Right lobe of liver (tissue), 6 donors: ENCODE results near the gene CTDSPL. TPM values are rescaled to one million over a fixed set of nuclear protein-coding genes. Genes with fewer than 3 reads are reported as not detected.

Source experiments
- ATAC-seq, 4 donors: fragments of 200-7000 bp; cut with Tn5 transposase; one replicate each; pipeline ENCODE4 v1.9.1; 2020; ENCODE audit warnings: mild to moderate bottlenecking in 4 of 4, moderate library complexity in 4 of 4
- DNase-seq, 3 donors: peaks; one replicate each; pipeline ENCODE4 v3.0.0-alpha.2; 2020
- H3K27ac ChIP-seq, 3 donors: fragments of 200-600 bp; one replicate each; pipeline ENCODE4 v1.8.0; 2022
- H3K27me3 ChIP-seq, 2 donors: fragments of 200-600 bp; one replicate each; pipeline ENCODE4 v1.8.0; 2022
- H3K36me3 ChIP-seq, 4 donors: fragments of 200-600 bp; sonication (generic) in 1 of 4; one replicate each; pipeline versions ENCODE4 v1.5.1 to v1.8.0; 2017 to 2022; ENCODE audit warnings: control low read depth in 1 of 4
- H3K4me1 ChIP-seq, 4 donors: fragments of 200-600 bp; sonication (generic) in 1 of 4; one replicate each; pipeline versions ENCODE4 v1.5.1 to v1.8.0; 2017 to 2022; ENCODE audit warnings: control low read depth in 1 of 4
- H3K4me3 ChIP-seq, 3 donors: fragments of 200-600 bp; one replicate each; pipeline ENCODE4 v1.8.0; 2022
- H3K9me3 ChIP-seq, 4 donors: fragments of 200-600 bp; sonication (generic) in 1 of 4; one replicate each; pipeline versions ENCODE4 v1.5.1 to v1.8.0; 2017 to 2022; ENCODE audit warnings: control low read depth in 1 of 4
- CTCF ChIP-seq, 4 donors: fragments of 200-600 bp in 3 of 4; fragments of 450-650 bp in 1 of 4; IDR thresholded peaks; one replicate each; pipeline versions ENCODE4 v1.5.1 to v1.8.0; 2016 to 2022; ENCODE audit warnings: antibody characterized with exemption in 4 of 4, mild to moderate bottlenecking in 2 of 4
- POLR2A ChIP-seq: fragments of 450-650 bp; IDR thresholded peaks from one replicate; pipeline ENCODE4 v1.6.1; 2017; ENCODE audit warnings: antibody characterized with exemption, mild to moderate bottlenecking
- WGBS: methylation state at CpG from one replicate; pipeline ENCODE4 v1.1.6; 2018; ENCODE audit warnings: low coverage, low lambda C conversion rate; ENCODE audit not compliant: insufficient coverage; ENCODE audit errors: missing lambda C conversion rate; 5-methylcytosine and 5-hydroxymethylcytosine counted together
- intact Hi-C, 2 donors: fragments of 100-400 bp; cut with DNase I; formaldehyde crosslinking; loops; one replicate each; pipeline versions ENCODE4 v1.11.2 to v1.14.1; 2022
- total RNA-seq, 6 experiments: library from RNA; depleted of rRNA in 2 of 6; stranded (reverse); fragments of >200 nt in 2 of 6; fragmentation: NEBNext Ultra II Directional in 3 of 6; extraction: Animal tissue kit (Norgen Biotek cat#: 25700) in 3 of 6; gene quantifications; one replicate each; pipeline versions ENCODE4 v1.1.0 to v1.2.4, GENCODE V29; 2016 to 2023
- donor health status: DM: no; HTN: yes; CAD: no.
- donor health status: DM: no; HTN: no; CAD: no.
- donor health status: DM: no; HTN: no; CAD: no.
- donor health status: DM: no; HTN: yes; CAD: no.
- donor health status: DM: no; HTN: yes; CAD: no.

Gene CTDSPL
- total RNA-seq, 6 experiments from 2014 or later = 14.9 to 22.8 (median 18.0) TPM

GRCh38 chr3:37859354-37859753 lies 2.3 kb upstream of the CTDSPL start:
- DNase-seq (no peak), ATAC-seq (no peak)
- no peaks in the 10 kb centered on the region for H3K36me3 ChIP-seq
- H3K4me3 ChIP-seq = no peak overlapping the region
- no peaks in the 10 kb centered on the region for H3K9me3 ChIP-seq
- TF ChIP-seq POLR2A (no peak), CTCF (IDR thresholded peaks at IDR 0.05) (no peak)
- H3K27ac ChIP-seq = no peak overlapping the region
- peaks cover 0 to 34% (median 17%) of the 10 kb centered on the region in 4 donors for H3K4me1 ChIP-seq
- H3K27me3 ChIP-seq = no peaks in the 10 kb centered on the region
- 63% methylated on average over 2 of the region's 2 CpGs for WGBS
- intact Hi-C loops = loop anchor here in 1 of 2 donors (5.0 kb wide), 1 partner anchor 108 kb away; no protein-coding TSS in a partner anchor

DNA sequence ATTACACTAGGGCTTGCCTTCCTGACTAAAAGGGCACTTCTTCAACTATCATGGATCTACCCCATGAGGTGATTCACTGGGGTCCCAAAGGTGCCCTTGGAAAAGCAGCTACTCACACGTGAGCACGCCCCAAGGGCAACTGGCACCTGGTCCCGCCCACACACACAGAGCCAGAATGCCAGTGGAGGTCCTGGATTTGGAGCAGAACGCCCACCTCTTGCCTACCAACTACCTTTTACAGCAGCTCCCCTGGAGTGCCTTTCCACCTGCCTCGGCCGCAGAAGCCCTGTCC lies 1.8 kb upstream of the CTDSPL start:
- no peak for ATAC-seq
- Histone ChIP-seq H3K36me3 (no peaks in the 10 kb centered on the region), H3K9me3 (no peaks in the 10 kb centered on the region), H3K4me3 (no peak overlapping the region), H3K27me3 (no peaks in the 10 kb centered on the region), H3K4me1 (peaks cover 0 to 39% (median 19%) of the 10 kb centered on the region in 4 donors), H3K27ac (peak overlapping the region in 2 of 3 donors; percentile 56 to 84)
- DNase-seq = no peak
- intact Hi-C loops = loop anchor here in 1 of 2 donors (5.0 kb wide), 1 partner anchor 107 kb away; no protein-coding TSS in a partner anchor
- no CpG with 5 or more reads among the region's 6 CpGs for WGBS
- TF ChIP-seq POLR2A (no peak), CTCF (IDR thresholded peaks at IDR 0.05) (no peak)

GRCh38 chr3:37862219-37862902 lies 681 bp downstream of the CTDSPL start:
- Histone ChIP-seq H3K27ac (peak overlapping the region in 1 of 3 donors; percentile 52), H3K4me3 (peak overlapping the region; percentile 57 to 67 (median 66)), H3K4me1 (peaks cover 0 to 33% (median 16%) of the 10 kb centered on the region in 4 donors), H3K36me3 (no peaks in the 10 kb centered on the region), H3K9me3 (no peaks in the 10 kb centered on the region), H3K27me3 (no peaks in the 10 kb centered on the region)
- WGBS = 26% methylated on average over 3 of the region's 38 CpGs
- TF ChIP-seq CTCF (IDR thresholded peaks at IDR 0.05) = no peak
- peak; percentile 10 for TF ChIP-seq POLR2A
- intact Hi-C loops = no loop called here
- ATAC-seq (peak; percentile 13 to 31 (median 25)), DNase-seq (peak; percentile 67 to 70 (median 68))

DNA sequence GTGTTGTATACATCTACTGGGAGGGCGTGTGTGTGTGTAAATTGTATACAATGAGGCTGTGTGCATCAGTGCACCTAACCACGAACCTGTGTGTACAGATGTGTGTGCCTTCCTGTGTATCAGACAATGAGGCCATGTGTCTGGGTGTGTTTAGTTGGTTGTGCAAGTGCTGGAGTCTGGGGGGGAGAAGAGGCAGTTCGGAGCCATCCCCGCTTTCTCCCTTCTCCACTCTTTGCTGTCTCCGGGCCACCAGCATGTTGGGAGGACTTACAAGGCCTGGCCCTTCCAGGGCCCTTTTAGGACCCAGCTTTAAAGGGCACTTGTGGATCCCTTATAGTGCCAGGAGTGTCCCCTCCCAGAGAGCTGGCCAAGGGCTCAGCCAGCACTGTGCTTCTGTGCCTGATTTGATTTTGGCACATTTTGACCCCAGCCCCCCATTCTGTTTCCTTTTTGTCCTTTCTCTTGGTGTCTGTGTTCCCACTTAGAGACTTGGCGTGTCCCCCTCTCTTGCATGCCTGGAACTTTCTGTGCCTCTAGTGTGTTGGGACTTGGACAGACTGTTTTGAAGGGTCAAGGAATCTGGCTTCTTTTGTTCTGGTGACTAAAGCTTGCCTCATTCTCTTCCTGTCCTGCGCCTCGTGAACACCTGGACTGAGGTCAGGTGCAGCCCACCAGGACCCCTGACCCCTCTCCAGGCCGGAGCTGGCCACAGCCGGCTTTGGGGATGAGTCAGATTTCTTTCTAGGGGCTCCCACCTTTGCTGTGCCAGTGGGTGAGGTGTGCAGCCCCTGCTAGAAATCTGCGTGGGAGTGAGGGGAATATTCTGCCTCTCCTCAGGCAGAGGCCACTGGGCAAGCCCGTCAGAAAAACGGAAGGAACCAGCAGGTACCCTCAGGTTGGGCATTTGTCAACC lies 1.5 kb downstream of the CTDSPL start:
- 30% methylated on average over 7 of the region's 13 CpGs for WGBS
- Histone ChIP-seq H3K27me3 (no peaks in the 10 kb centered on the region), H3K4me1 (peaks cover 0 to 33% (median 16%) of the 10 kb centered on the region in 4 donors), H3K36me3 (no peaks in the 10 kb centered on the region), H3K9me3 (no peaks in the 10 kb centered on the region), H3K4me3 (peak overlapping the region; percentile 57 to 67 (median 66)), H3K27ac (peak overlapping the region in 2 of 3 donors; percentile 47 to 52)
- TF ChIP-seq CTCF (IDR thresholded peaks at IDR 0.05) (no peak), POLR2A (no peak)
- intact Hi-C loops = no loop called here
- no peak for ATAC-seq
- no peak for DNase-seq
